Heart left ventricle (tissue), 16 donors: ENCODE measurements around the gene STX8. TPM values are rescaled to one million over a fixed set of nuclear protein-coding genes. Genes with fewer than 3 reads are reported as not detected.

Experiments
- ATAC-seq, 4 donors: fragments of 200-7000 bp; cut with Tn5 transposase; one replicate each; pipeline ENCODE4 v1.9.1; 2020 to 2022; ENCODE audit warnings: moderate library complexity in 4 of 4, mild to moderate bottlenecking in 3 of 4, moderate number of reproducible peaks in 1 of 4
- DNase-seq, 5 donors: peaks; one replicate each; pipeline ENCODE4 v3.0.0-alpha.2; 2020
- H3K27ac ChIP-seq, 12 donors: fragments of 200-600 bp; sonication (generic) in 4 of 12; one replicate each; pipeline versions ENCODE4 v1.5.0 to v1.8.0; 2016 to 2022; ENCODE audit warnings: mild to moderate bottlenecking in 2 of 12
- H3K27me3 ChIP-seq, 9 donors: fragments of 200-600 bp; sonication (generic) in 2 of 9; one replicate each; pipeline versions ENCODE4 v1.5.1 to v1.8.0; 2016 to 2022; ENCODE audit warnings: mild to moderate bottlenecking in 3 of 9
- H3K36me3 ChIP-seq, 9 donors: fragments of 200-600 bp; sonication (generic) in 2 of 9; one replicate each; pipeline versions ENCODE4 v1.5.0 to v1.8.0; 2018 to 2022; ENCODE audit warnings: mild to moderate bottlenecking in 2 of 9
- H3K4me1 ChIP-seq, 12 donors: fragments of 200-600 bp; sonication (generic) in 4 of 12; one replicate each; pipeline versions ENCODE4 v1.5.0 to v1.8.0; 2016 to 2022; ENCODE audit warnings: mild to moderate bottlenecking in 3 of 12
- H3K4me3 ChIP-seq, 12 donors: fragments of 200-600 bp; sonication (generic) in 4 of 12; one replicate each; pipeline versions ENCODE4 v1.5.0 to v1.8.0; 2017 to 2022; ENCODE audit warnings: mild to moderate bottlenecking in 9 of 12, moderate library complexity in 4 of 12
- H3K9me3 ChIP-seq, 12 donors: fragments of 200-600 bp; sonication (generic) in 4 of 12; one replicate each; pipeline versions ENCODE4 v1.5.0 to v1.8.0; 2016 to 2022; ENCODE audit warnings: mild to moderate bottlenecking in 1 of 12
- POLR2A ChIP-seq, 2 donors: fragments of 450-650 bp; IDR thresholded peaks; one replicate each; pipeline ENCODE4 v1.6.1; 2017; ENCODE audit warnings: antibody characterized with exemption in 2 of 2, mild to moderate bottlenecking in 2 of 2, moderate library complexity in 2 of 2
- WGBS, 4 donors: extraction: QIAGEN DNeasy Blood & Tissue Kit in 2 of 4; methylation state at CpG; one replicate each; pipeline versions ENCODE4 v1.1.5 to v1.1.7; 2013 to 2018; 5-methylcytosine and 5-hydroxymethylcytosine counted together
- intact Hi-C, 10 donors: fragments of 100-400 bp; cut with DNase I; formaldehyde crosslinking; loops; one replicate each; pipeline versions ENCODE4 v1.11.1 to v1.14.2; 2022
- polyA plus RNA-seq, 2 donors: library from polyadenylated mRNA; stranded (reverse); fragments of 200-250 nt; gene quantifications; one replicate each; pipeline ENCODE4 v1.2.3, GENCODE V29; 2013
- total RNA-seq, 9 donors: library from RNA; depleted of rRNA in 2 of 9; stranded (reverse); fragments of >200 nt in 2 of 9; fragmentation: NEBNext Ultra II Directional in 3 of 9; extraction: Animal tissue kit (Norgen Biotek cat#: 25700) in 3 of 9; gene quantifications; one replicate each; pipeline versions ENCODE4 v1.1.0 to v1.2.4, GENCODE V29; 2016 to 2023
- TF ChIP-seq, protein P1 (sequence below), 12 donors: fragments of 200-600 bp; sonication (generic) in 4 of 12; IDR thresholded peaks; one replicate each; pipeline versions ENCODE4 v1.5.0 to v1.8.0; 2018 to 2022; ENCODE audit warnings: antibody characterized with exemption in 12 of 12, mild to moderate bottlenecking in 5 of 12
- donor health status: ischemic (EF 13 %, LVEDD 7.1; RV severe dilation, severe dysfunction).
- donor health status: healthy with polysubstance abuse.
- donor health status: DM: no; HTN: yes; CAD: no.
- donor health status: DM: no; HTN: no; CAD: no.
- donor health status: ischemic (EF 25% LVEDD 6.9; RV normal size, moderate dysfunction).
- donor health status: ischemic (EF 25% LVEDD 5.7; RV mildly dilated, moderate dysfunction).
- donor health status: healthy.
- donor health status: DM: yes; HTN: yes; CAD: no.
- donor health status: ischemic (EF 35%, LVEDD 5.7; RV mildly dilated, moderate dysfunction).
- donor health status: nonischemic (EF 11% LVEDD 7.7; RV severe dilation, severe dysfunction).
- donor health status: DM: yes; HTN: yes; CAD: no.
- donor health status: PGD.
- donor health status: ischemic (EF 29% LVEDD 5.4; RV normal size, mild dysfunction).
- donor health status: nonischemic (EF 23%, LVEDD 6.1; RV moderate dilation, normal function).

Gene STX8
- total and polyA plus RNA-seq, 11 donors = 43.2 to 86.0 (median 62.3) TPM

DNA sequence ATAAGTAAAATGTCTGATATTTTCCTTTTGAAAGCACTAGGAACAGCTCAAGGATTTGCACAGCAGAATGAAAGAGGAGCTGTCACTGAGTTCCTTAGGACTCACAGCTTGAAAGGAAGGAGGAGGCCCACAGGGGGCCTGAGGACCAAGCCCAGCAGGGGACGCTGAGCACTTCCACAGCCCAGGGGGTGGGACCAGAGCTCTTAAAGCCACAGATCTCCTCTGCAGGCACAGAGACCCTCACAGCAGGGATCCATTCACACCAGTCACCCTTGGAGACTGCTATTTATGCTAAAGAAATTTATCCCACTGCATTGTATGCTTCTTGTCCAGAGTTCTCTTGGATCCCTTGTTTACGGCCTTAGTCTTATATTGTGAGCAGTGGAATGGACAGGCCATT is 253.3 kb downstream of the STX8 start:
- H3K4me1 ChIP-seq = no peaks in the 10 kb centered on the region
- no peak for ATAC-seq
- H3K27ac ChIP-seq = no peak overlapping the region
- WGBS, 4 donors = 72 to 80% (median 73%) methylated on average over 2 of the region's 2 CpGs
- DNase-seq = no peak
- peaks cover 0 to 18% (median 5%) of the 10 kb centered on the region in 12 donors for H3K9me3 ChIP-seq
- no peaks in the 10 kb centered on the region for H3K36me3 ChIP-seq
- TF ChIP-seq POLR2A (IDR thresholded peaks at IDR 0.05) = no peak
- TF ChIP-seq, protein P1, sequence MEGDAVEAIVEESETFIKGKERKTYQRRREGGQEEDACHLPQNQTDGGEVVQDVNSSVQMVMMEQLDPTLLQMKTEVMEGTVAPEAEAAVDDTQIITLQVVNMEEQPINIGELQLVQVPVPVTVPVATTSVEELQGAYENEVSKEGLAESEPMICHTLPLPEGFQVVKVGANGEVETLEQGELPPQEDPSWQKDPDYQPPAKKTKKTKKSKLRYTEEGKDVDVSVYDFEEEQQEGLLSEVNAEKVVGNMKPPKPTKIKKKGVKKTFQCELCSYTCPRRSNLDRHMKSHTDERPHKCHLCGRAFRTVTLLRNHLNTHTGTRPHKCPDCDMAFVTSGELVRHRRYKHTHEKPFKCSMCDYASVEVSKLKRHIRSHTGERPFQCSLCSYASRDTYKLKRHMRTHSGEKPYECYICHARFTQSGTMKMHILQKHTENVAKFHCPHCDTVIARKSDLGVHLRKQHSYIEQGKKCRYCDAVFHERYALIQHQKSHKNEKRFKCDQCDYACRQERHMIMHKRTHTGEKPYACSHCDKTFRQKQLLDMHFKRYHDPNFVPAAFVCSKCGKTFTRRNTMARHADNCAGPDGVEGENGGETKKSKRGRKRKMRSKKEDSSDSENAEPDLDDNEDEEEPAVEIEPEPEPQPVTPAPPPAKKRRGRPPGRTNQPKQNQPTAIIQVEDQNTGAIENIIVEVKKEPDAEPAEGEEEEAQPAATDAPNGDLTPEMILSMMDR (IDR thresholded peaks at IDR 0.05) = no peak
- intact Hi-C loops = no loop called here
- no peaks in the 10 kb centered on the region for H3K27me3 ChIP-seq
- no peak overlapping the region for H3K4me3 ChIP-seq

DNA sequence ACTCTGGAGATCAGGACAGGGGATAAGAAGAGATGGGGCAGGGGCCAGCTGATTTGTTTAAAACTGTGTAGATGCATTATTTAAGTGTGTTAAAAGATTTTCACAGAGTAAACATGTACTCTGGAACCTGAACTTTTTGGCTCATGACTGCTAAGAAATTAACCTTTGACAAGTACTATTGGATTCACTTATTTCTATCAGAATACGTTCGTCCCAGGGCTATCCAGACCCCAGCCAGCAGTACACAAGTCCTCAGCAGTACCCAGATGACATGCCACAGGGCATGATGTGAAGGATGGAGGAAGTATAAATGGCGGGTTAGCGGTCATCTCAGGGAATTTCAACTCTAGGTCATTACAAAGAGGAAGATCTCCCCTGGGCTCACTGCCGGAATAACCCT is 253.7 kb downstream of the STX8 start:
- intact Hi-C loops = no loop called here
- WGBS, 4 donors = 84 to 90% (median 87%) methylated on average over 5 of the region's 5 CpGs
- no peaks in the 10 kb centered on the region for H3K27me3 ChIP-seq
- H3K9me3 ChIP-seq = peaks cover 0 to 18% (median 5%) of the 10 kb centered on the region in 12 donors
- no peaks in the 10 kb centered on the region for H3K4me1 ChIP-seq
- no peak overlapping the region for H3K27ac ChIP-seq
- no peak overlapping the region for H3K4me3 ChIP-seq
- no peak for ATAC-seq
- TF ChIP-seq, protein P1 (IDR thresholded peaks at IDR 0.05) = no peak
- TF ChIP-seq POLR2A (IDR thresholded peaks at IDR 0.05) = no peak
- no peak for DNase-seq
- H3K36me3 ChIP-seq = no peaks in the 10 kb centered on the region

DNA sequence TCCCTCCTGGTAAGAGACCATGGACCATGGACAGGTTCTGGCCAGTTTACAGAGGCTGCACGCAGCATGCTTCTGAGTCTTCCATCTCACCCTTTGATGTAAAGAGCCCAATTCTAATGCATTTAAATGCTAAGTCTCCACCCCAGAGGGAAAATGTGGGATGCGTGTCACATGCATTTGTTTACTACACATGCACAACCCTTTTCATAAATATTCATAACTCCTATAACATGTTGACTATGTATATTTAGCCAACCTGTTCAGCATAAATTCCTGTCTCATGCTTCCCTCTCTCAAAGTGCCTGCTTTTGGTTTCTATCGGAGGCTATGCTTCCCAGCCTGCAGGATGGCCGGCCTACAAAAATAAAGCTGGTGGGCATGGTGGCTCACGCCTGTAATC is 260.3 kb downstream of the STX8 start:
- H3K36me3 ChIP-seq = no peaks in the 10 kb centered on the region
- DNase-seq (no peak), ATAC-seq (no peak)
- H3K27me3 ChIP-seq = no peaks in the 10 kb centered on the region
- no peak for TF ChIP-seq POLR2A (IDR thresholded peaks at IDR 0.05)
- TF ChIP-seq, protein P1 (IDR thresholded peaks at IDR 0.05) = no peak
- 98 to 100% (median 99%) methylated on average over 5 of the region's 5 CpGs for WGBS, 4 donors
- intact Hi-C loops = no loop called here
- H3K27ac ChIP-seq = no peak overlapping the region
- no peak overlapping the region for H3K4me3 ChIP-seq
- peaks cover 0 to 18% (median 5%) of the 10 kb centered on the region in 12 donors for H3K9me3 ChIP-seq
- H3K4me1 ChIP-seq = no peaks in the 10 kb centered on the region

DNA sequence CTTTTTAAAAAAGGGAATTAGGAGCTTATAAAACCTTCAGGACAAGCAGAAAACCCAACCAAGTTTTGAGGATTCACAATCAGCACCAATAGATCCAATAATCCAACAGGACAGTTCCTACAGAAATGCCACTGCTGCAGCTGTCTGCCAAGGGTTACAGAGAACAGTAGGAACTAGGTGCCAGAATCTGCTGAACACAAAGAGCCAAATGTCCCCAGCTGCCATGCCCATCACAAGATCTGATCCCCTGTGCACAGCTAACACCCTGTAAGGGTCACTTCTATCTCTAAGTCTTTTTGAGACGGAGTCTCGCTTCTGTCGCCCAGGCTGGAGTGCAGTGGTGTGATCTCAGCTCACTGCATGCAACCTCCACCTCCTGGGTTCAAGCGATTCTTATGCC is 262.3 kb downstream of the STX8 start:
- ATAC-seq = peak in 1 of 4 donors; percentile 49
- TF ChIP-seq, protein P1 (IDR thresholded peaks at IDR 0.05) = no peak
- TF ChIP-seq POLR2A (IDR thresholded peaks at IDR 0.05) = no peak

More for the DNA sequence above, 262.3 kb downstream of the STX8 start:
- intact Hi-C loops = no loop called here
- WGBS, 4 donors = 82 to 93% (median 89%) methylated on average over 4 of the region's 4 CpGs
- H3K4me1 ChIP-seq = no peaks in the 10 kb centered on the region
- no peaks in the 10 kb centered on the region for H3K27me3 ChIP-seq
- DNase-seq = no peak
- peaks cover 0 to 9% (median under 1%) of the 10 kb centered on the region in 12 donors for H3K9me3 ChIP-seq
- no peaks in the 10 kb centered on the region for H3K36me3 ChIP-seq
- H3K4me3 ChIP-seq = no peak overlapping the region
- no peak overlapping the region for H3K27ac ChIP-seq
